WTC11 (cell line): Measurements from ENCODE around the gene AP3D1. TPM values are rescaled to one million over a fixed set of nuclear protein-coding genes. Genes with fewer than 3 reads are reported as not detected.

Source experiments
- ATAC-seq: fragments of 200-7000 bp; cut with Tn5 transposase; 2 replicates; pipeline ENCODE4 v1.10.0; 2021; ENCODE audit warnings: mild to moderate bottlenecking, moderate library complexity
- CTCF ChIA-PET: fragments of 300-600 bp; sonication (Branson Sonifier 250); formaldehyde crosslinking; loops from one replicate; lab custom pipeline; 2021; ENCODE audit warnings: antibody characterized with exemption; lab: Charles Lee
- POLR2A ChIA-PET: fragments of 350-600 bp; sonication (Branson Sonifier 250); formaldehyde crosslinking; loops from one replicate; lab custom pipeline; 2021; ENCODE audit warnings: antibody characterized with exemption; lab: Charles Lee
- DNase-seq: peaks from one replicate; pipeline ENCODE4 v3.0.0; 2021; ENCODE audit warnings: low spot score
- H3K27ac Mint-ChIP-seq: 2 replicates; pipeline ENCODE4 v1.8.0; 2021; ENCODE audit warnings: mixed read lengths
- H3K27me3 Mint-ChIP-seq: 2 replicates; pipeline ENCODE4 v1.8.0; 2021; ENCODE audit warnings: low read depth, mild to moderate bottlenecking, moderate library complexity, mixed read lengths
- H3K36me3 Mint-ChIP-seq: 2 replicates; pipeline ENCODE4 v1.8.0; 2021; ENCODE audit warnings: mixed read lengths
- H3K4me1 Mint-ChIP-seq: 2 replicates; pipeline ENCODE4 v1.8.0; 2022; ENCODE audit warnings: mixed read lengths
- H3K4me3 Mint-ChIP-seq: 2 replicates; pipeline ENCODE4 v1.8.0; 2021; ENCODE audit warnings: mild to moderate bottlenecking, moderate library complexity, mixed read lengths
- H3K9me3 Mint-ChIP-seq: 2 replicates; pipeline ENCODE4 v1.8.0; 2021; ENCODE audit warnings: mixed read lengths
- CBFB ChIP-seq: sonication (generic); formaldehyde crosslinking; IDR thresholded peaks from 2 replicates; pipeline ENCODE4 v1.8.1; 2022; ENCODE audit warnings: mild to moderate bottlenecking, low read depth, missing genetic modification reagents
- CREM ChIP-seq: sonication (generic); formaldehyde crosslinking; IDR thresholded peaks from 2 replicates; pipeline ENCODE4 v1.8.1; 2022; ENCODE audit warnings: mild to moderate bottlenecking, missing genetic modification reagents, moderate library complexity
- E2F5 ChIP-seq: sonication (generic); formaldehyde crosslinking; IDR thresholded peaks from 2 replicates; pipeline ENCODE4 v1.8.1; 2022; ENCODE audit warnings: mild to moderate bottlenecking, moderate library complexity, missing genetic modification reagents
- EMX1 ChIP-seq: fragments of 250-450 bp; sonication (Bioruptor Pico); IDR thresholded peaks from 2 replicates; pipeline ENCODE4 v1.8.0; 2021; ENCODE audit warnings: mild to moderate bottlenecking
- FOXK1 ChIP-seq: sonication (generic); formaldehyde crosslinking; IDR thresholded peaks from 2 replicates; pipeline ENCODE4 v1.8.0; 2022; ENCODE audit warnings: mild to moderate bottlenecking, moderate library complexity, missing genetic modification reagents
- FOXP1 ChIP-seq: sonication (generic); formaldehyde crosslinking; IDR thresholded peaks from 2 replicates; pipeline ENCODE4 v1.8.0; 2022; ENCODE audit warnings: missing genetic modification reagents, mild to moderate bottlenecking, moderate library complexity, borderline replicate concordance
- GABPB1 ChIP-seq: sonication (generic); formaldehyde crosslinking; IDR thresholded peaks from 2 replicates; pipeline ENCODE4 v1.8.1; 2023; ENCODE audit warnings: mild to moderate bottlenecking, missing genetic modification reagents
- HMGA2 ChIP-seq: fragments of 250-450 bp; sonication (Bioruptor Pico); IDR thresholded peaks from 2 replicates; pipeline ENCODE4 v1.4.0; 2021; ENCODE audit warnings: mild to moderate bottlenecking, moderate library complexity
- JAZF1 ChIP-seq: fragments of 250-450 bp; sonication (Bioruptor Pico); IDR thresholded peaks from 2 replicates; pipeline ENCODE4 v1.9.0; 2021; ENCODE audit warnings: moderate library complexity, mild to moderate bottlenecking, inconsistent platforms
- NFE2L1 ChIP-seq: sonication (generic); formaldehyde crosslinking; IDR thresholded peaks from 2 replicates; pipeline ENCODE4 v1.8.1; 2023; ENCODE audit warnings: missing genetic modification reagents
- NFYB ChIP-seq: sonication (generic); formaldehyde crosslinking; conservative IDR thresholded peaks from 2 replicates; pipeline ENCODE4 v1.8.0; 2022; ENCODE audit warnings: low read depth, missing genetic modification reagents
- SMAD3 ChIP-seq: sonication (generic); formaldehyde crosslinking; IDR thresholded peaks from 2 replicates; pipeline ENCODE4 v1.8.0; 2022; ENCODE audit warnings: missing genetic modification reagents, mild to moderate bottlenecking, borderline replicate concordance
- TEAD1 ChIP-seq: sonication (generic); formaldehyde crosslinking; IDR thresholded peaks from 2 replicates; pipeline ENCODE4 v1.8.0; 2022; ENCODE audit warnings: mild to moderate bottlenecking, missing genetic modification reagents
- TP53 ChIP-seq: sonication (generic); formaldehyde crosslinking; IDR thresholded peaks from 2 replicates; pipeline ENCODE4 v1.8.1; 2023; ENCODE audit warnings: mild to moderate bottlenecking, missing genetic modification reagents
- ZNF121 ChIP-seq: sonication (generic); formaldehyde crosslinking; IDR thresholded peaks from 2 replicates; pipeline ENCODE4 v1.8.0; 2023; ENCODE audit warnings: missing genetic modification reagents
- ZNF317 ChIP-seq: sonication (generic); formaldehyde crosslinking; IDR thresholded peaks from 2 replicates; pipeline ENCODE4 v1.8.1; 2023; ENCODE audit warnings: low read depth, mild to moderate bottlenecking, moderate library complexity, missing genetic modification reagents, borderline replicate concordance
- ZNF416 ChIP-seq: fragments of 250-450 bp; sonication (Bioruptor Pico); IDR thresholded peaks from 2 replicates; pipeline ENCODE4 v1.9.0; 2021; ENCODE audit warnings: mild to moderate bottlenecking, inconsistent platforms
- ZNF671 ChIP-seq: fragments of 250-450 bp; sonication (Bioruptor Pico); IDR thresholded peaks from 2 replicates; pipeline ENCODE4 v1.8.0; 2021; ENCODE audit warnings: mild to moderate bottlenecking
- total RNA-seq: library from RNA; stranded (reverse); gene quantifications from 3 replicates; pipeline ENCODE4 v1.2.3, GENCODE V29; 2021
- TF ChIP-seq, protein P1 (sequence below): sonication (generic); formaldehyde crosslinking; IDR thresholded peaks from 2 replicates; pipeline ENCODE4 v1.8.1; 2022; ENCODE audit warnings: mild to moderate bottlenecking, missing genetic modification reagents, moderate library complexity, borderline replicate concordance
- TF ChIP-seq, protein P2 (sequence below): fragments of 250-450 bp; sonication (Bioruptor Pico); IDR thresholded peaks from 2 replicates; pipeline ENCODE4 v1.9.0; 2021; ENCODE audit warnings: mild to moderate bottlenecking, borderline replicate concordance
- TF ChIP-seq, protein P3 (sequence below): sonication (generic); formaldehyde crosslinking; IDR thresholded peaks from 2 replicates; pipeline ENCODE4 v1.8.1; 2023; ENCODE audit warnings: mild to moderate bottlenecking, missing genetic modification reagents, moderate library complexity
- TF ChIP-seq, protein P4 (sequence below): fragments of 200-600 bp; IDR thresholded peaks from 2 replicates; pipeline ENCODE4 v1.8.0; 2022; ENCODE audit warnings: antibody characterized with exemption

Gene AP3D1
- total RNA-seq, 1 experiment from 2014 or later = 190 TPM

- Mint-ChIP-seq H3K27ac (no peak overlapping the region), H3K4me3 (no peak overlapping the region), H3K9me3 (no peaks in the 10 kb centered on the region), H3K36me3 (peaks cover 37% of the 10 kb centered on the region), H3K4me1 (no peaks in the 10 kb centered on the region)
- CTCF ChIA-PET = no interaction called here
- POLR2A ChIA-PET = no interaction called here
- no peak for ATAC-seq
- TF ChIP-seq HMGA2 (CRISPR knock-in tag) (no peak), FOXP1 (no peak), TP53 (CRISPR knock-in tag) (no peak), NFYB (CRISPR knock-in tag) (no peak), ZNF317 (CRISPR knock-in tag) (no peak), ZNF416 (CRISPR knock-in tag) (no peak), CREM (CRISPR knock-in tag) (no peak), EMX1 (CRISPR knock-in tag) (no peak), GABPB1 (CRISPR knock-in tag) (no peak), CBFB (CRISPR knock-in tag) (no peak)
- TF ChIP-seq, protein P1, sequence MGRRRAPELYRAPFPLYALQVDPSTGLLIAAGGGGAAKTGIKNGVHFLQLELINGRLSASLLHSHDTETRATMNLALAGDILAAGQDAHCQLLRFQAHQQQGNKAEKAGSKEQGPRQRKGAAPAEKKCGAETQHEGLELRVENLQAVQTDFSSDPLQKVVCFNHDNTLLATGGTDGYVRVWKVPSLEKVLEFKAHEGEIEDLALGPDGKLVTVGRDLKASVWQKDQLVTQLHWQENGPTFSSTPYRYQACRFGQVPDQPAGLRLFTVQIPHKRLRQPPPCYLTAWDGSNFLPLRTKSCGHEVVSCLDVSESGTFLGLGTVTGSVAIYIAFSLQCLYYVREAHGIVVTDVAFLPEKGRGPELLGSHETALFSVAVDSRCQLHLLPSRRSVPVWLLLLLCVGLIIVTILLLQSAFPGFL (CRISPR knock-in tag) = no peak
- TF ChIP-seq, protein P2, sequence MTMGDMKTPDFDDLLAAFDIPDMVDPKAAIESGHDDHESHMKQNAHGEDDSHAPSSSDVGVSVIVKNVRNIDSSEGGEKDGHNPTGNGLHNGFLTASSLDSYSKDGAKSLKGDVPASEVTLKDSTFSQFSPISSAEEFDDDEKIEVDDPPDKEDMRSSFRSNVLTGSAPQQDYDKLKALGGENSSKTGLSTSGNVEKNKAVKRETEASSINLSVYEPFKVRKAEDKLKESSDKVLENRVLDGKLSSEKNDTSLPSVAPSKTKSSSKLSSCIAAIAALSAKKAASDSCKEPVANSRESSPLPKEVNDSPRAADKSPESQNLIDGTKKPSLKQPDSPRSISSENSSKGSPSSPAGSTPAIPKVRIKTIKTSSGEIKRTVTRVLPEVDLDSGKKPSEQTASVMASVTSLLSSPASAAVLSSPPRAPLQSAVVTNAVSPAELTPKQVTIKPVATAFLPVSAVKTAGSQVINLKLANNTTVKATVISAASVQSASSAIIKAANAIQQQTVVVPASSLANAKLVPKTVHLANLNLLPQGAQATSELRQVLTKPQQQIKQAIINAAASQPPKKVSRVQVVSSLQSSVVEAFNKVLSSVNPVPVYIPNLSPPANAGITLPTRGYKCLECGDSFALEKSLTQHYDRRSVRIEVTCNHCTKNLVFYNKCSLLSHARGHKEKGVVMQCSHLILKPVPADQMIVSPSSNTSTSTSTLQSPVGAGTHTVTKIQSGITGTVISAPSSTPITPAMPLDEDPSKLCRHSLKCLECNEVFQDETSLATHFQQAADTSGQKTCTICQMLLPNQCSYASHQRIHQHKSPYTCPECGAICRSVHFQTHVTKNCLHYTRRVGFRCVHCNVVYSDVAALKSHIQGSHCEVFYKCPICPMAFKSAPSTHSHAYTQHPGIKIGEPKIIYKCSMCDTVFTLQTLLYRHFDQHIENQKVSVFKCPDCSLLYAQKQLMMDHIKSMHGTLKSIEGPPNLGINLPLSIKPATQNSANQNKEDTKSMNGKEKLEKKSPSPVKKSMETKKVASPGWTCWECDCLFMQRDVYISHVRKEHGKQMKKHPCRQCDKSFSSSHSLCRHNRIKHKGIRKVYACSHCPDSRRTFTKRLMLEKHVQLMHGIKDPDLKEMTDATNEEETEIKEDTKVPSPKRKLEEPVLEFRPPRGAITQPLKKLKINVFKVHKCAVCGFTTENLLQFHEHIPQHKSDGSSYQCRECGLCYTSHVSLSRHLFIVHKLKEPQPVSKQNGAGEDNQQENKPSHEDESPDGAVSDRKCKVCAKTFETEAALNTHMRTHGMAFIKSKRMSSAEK (CRISPR knock-in tag) = no peak
- TF ChIP-seq, protein P3, sequence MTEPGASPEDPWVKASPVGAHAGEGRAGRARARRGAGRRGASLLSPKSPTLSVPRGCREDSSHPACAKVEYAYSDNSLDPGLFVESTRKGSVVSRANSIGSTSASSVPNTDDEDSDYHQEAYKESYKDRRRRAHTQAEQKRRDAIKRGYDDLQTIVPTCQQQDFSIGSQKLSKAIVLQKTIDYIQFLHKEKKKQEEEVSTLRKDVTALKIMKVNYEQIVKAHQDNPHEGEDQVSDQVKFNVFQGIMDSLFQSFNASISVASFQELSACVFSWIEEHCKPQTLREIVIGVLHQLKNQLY (CRISPR knock-in tag) = no peak
- TF ChIP-seq, all 79 proteins: peak for 0
- no peak for DNase-seq
- H3K27me3 Mint-ChIP-seq = no peaks in the 10 kb centered on the region
These were observed 23.6 kb downstream of the AP3D1 start for GRCh38 chr19:2127758-2128157.

DNA sequence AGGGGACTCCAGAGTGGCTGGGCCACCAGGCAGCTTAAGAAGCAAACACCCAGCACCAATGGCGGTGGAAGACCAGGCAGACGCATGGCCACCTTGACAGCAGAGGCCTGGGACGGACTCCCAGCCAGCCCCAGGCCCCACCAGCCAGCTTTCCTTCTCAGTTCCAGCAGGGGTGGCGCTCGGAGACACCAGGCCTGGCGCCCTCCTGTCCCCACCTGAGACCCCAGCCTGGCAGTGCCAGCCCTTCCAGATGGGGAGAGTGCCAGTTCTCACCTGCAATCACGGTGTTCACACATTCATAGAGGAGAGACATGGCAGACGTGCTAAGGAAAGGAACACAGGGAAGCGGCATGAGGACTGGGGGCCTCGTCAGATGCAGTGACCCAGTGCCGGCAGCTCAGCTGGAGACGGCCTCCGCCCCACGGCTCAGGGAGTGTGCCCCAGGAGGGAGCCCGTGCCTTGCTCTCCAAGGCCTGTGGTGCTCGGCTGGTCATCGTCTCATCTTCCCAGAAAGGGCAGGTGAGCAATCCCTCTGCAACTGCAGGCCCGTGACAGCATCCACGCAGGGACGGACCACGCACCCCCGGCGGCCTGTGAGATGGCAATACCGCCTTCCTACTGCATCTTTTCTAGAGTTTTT is 24.4 kb downstream of the AP3D1 start:
- no peak overlapping the region for H3K4me3 Mint-ChIP-seq
- POLR2A ChIA-PET = no interaction called here
- no peaks in the 10 kb centered on the region for H3K9me3 Mint-ChIP-seq
- H3K36me3 Mint-ChIP-seq = peaks cover 34% of the 10 kb centered on the region
- H3K27ac Mint-ChIP-seq = no peak overlapping the region
- TF ChIP-seq JAZF1 (CRISPR knock-in tag) (no peak), NFE2L1 (no peak), E2F5 (CRISPR knock-in tag) (no peak), SMAD3 (CRISPR knock-in tag) (no peak), TEAD1 (no peak), FOXK1 (CRISPR knock-in tag) (no peak), ZNF121 (CRISPR knock-in tag) (no peak), ZNF671 (CRISPR knock-in tag) (no peak)
- TF ChIP-seq, protein P4, sequence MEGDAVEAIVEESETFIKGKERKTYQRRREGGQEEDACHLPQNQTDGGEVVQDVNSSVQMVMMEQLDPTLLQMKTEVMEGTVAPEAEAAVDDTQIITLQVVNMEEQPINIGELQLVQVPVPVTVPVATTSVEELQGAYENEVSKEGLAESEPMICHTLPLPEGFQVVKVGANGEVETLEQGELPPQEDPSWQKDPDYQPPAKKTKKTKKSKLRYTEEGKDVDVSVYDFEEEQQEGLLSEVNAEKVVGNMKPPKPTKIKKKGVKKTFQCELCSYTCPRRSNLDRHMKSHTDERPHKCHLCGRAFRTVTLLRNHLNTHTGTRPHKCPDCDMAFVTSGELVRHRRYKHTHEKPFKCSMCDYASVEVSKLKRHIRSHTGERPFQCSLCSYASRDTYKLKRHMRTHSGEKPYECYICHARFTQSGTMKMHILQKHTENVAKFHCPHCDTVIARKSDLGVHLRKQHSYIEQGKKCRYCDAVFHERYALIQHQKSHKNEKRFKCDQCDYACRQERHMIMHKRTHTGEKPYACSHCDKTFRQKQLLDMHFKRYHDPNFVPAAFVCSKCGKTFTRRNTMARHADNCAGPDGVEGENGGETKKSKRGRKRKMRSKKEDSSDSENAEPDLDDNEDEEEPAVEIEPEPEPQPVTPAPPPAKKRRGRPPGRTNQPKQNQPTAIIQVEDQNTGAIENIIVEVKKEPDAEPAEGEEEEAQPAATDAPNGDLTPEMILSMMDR = no peak
- H3K27me3 Mint-ChIP-seq = no peaks in the 10 kb centered on the region
- no peak for ATAC-seq
- no peak for DNase-seq
- H3K4me1 Mint-ChIP-seq = no peaks in the 10 kb centered on the region
- CTCF ChIA-PET = no interaction called here
